Skeletal muscle satellite cell (primary cell): ENCODE data around the gene HNRNPLL.

ENCODE experiments used
- H3K27me3 ChIP-seq: 2 replicates; pipeline ENCODE4 v1.7.0; 2013; ENCODE audit warnings: low read length; ENCODE audit not compliant: control insufficient read depth, insufficient read depth
- H3K36me3 ChIP-seq: 2 replicates; pipeline ENCODE4 v1.7.0; 2013; ENCODE audit warnings: mild to moderate bottlenecking, control low read depth, low read length; ENCODE audit not compliant: insufficient read depth
- H3K4me1 ChIP-seq: 2 replicates; pipeline ENCODE4 v1.7.0; 2013; ENCODE audit warnings: low read length; ENCODE audit not compliant: control insufficient read depth, insufficient read depth
- H3K4me2 ChIP-seq: 2 replicates; pipeline ENCODE4 v1.7.0; 2013; ENCODE audit warnings: mild to moderate bottlenecking, low read length
- H3K4me3 ChIP-seq: 2 replicates; pipeline ENCODE4 v1.7.0; 2013; ENCODE audit warnings: low read length
- H3K9ac ChIP-seq: 2 replicates; pipeline ENCODE4 v1.7.0; 2013; ENCODE audit warnings: mild to moderate bottlenecking, low read depth, low read length, moderate library complexity
- H3K9me3 ChIP-seq: replicated peaks from 2 replicates; pipeline ENCODE4 v1.7.0; 2013; ENCODE audit warnings: mild to moderate bottlenecking, control low read depth, low read length

The HNRNPLL gene

GRCh38 chr2:38586931-38587330 is 15.8 kb downstream of the HNRNPLL start:
- H3K36me3 ChIP-seq: peaks cover 14% of the 10 kb centered on the region

GRCh38 chr2:38584881-38585280 is 17.8 kb downstream of the HNRNPLL start:
- no peaks in the 10 kb centered on the region for H3K9me3 ChIP-seq
- peaks cover 19% of the 10 kb centered on the region for H3K36me3 ChIP-seq
- H3K4me1 ChIP-seq: no peaks in the 10 kb centered on the region
- no peaks in the 10 kb centered on the region for H3K27me3 ChIP-seq
- H3K9ac ChIP-seq: no peak overlapping the region
- H3K4me2 ChIP-seq: no peak overlapping the region
- no peak overlapping the region for H3K4me3 ChIP-seq

More at GRCh38 chr2:38586931-38587330, 15.8 kb downstream of the HNRNPLL start:
- Histone ChIP-seq H3K4me2 (no peak overlapping the region), H3K9ac (no peak overlapping the region), H3K4me1 (peaks cover 6% of the 10 kb centered on the region), H3K9me3 (no peaks in the 10 kb centered on the region), H3K4me3 (no peak overlapping the region), H3K27me3 (no peaks in the 10 kb centered on the region)

GRCh38 chr2:38583994-38584393 is 18.7 kb downstream of the HNRNPLL start:
- H3K4me3 ChIP-seq: no peak overlapping the region
- no peak overlapping the region for H3K4me2 ChIP-seq
- no peaks in the 10 kb centered on the region for H3K9me3 ChIP-seq
- peaks cover 19% of the 10 kb centered on the region for H3K36me3 ChIP-seq
- no peaks in the 10 kb centered on the region for H3K4me1 ChIP-seq
- no peaks in the 10 kb centered on the region for H3K27me3 ChIP-seq
- no peak overlapping the region for H3K9ac ChIP-seq

GRCh38 chr2:38583524-38583923 is 19.2 kb downstream of the HNRNPLL start:
- H3K9ac ChIP-seq: no peak overlapping the region
- no peak overlapping the region for H3K4me3 ChIP-seq
- no peak overlapping the region for H3K4me2 ChIP-seq
- H3K36me3 ChIP-seq: peaks cover 19% of the 10 kb centered on the region
- no peaks in the 10 kb centered on the region for H3K27me3 ChIP-seq
- H3K4me1 ChIP-seq: no peaks in the 10 kb centered on the region
- no peaks in the 10 kb centered on the region for H3K9me3 ChIP-seq

- Histone ChIP-seq H3K4me1 (no peaks in the 10 kb centered on the region), H3K27me3 (no peaks in the 10 kb centered on the region), H3K9ac (no peak overlapping the region), H3K4me3 (no peak overlapping the region), H3K9me3 (no peaks in the 10 kb centered on the region), H3K36me3 (peaks cover 29% of the 10 kb centered on the region), H3K4me2 (no peak overlapping the region)
Observed at GRCh38 chr2:38581193-38582147, 21.3 kb downstream of the HNRNPLL start.

- no peaks in the 10 kb centered on the region for H3K4me1 ChIP-seq
- H3K9me3 ChIP-seq: no peaks in the 10 kb centered on the region
- H3K9ac ChIP-seq: no peak overlapping the region
- H3K4me3 ChIP-seq: no peak overlapping the region
- peaks cover 24% of the 10 kb centered on the region for H3K36me3 ChIP-seq
- no peak overlapping the region for H3K4me2 ChIP-seq
- H3K27me3 ChIP-seq: no peaks in the 10 kb centered on the region
Observed at GRCh38 chr2:38580115-38580636, 22.6 kb downstream of the HNRNPLL start.

GRCh38 chr2:38578832-38579231 is 23.9 kb downstream of the HNRNPLL start:
- H3K4me1 ChIP-seq: no peaks in the 10 kb centered on the region

GRCh38 chr2:38574278-38574677 is 28.4 kb downstream of the HNRNPLL start:
- no peaks in the 10 kb centered on the region for H3K27me3 ChIP-seq
- no peak overlapping the region for H3K9ac ChIP-seq
- H3K4me1 ChIP-seq: peaks cover 14% of the 10 kb centered on the region
- no peaks in the 10 kb centered on the region for H3K9me3 ChIP-seq
- H3K4me2 ChIP-seq: no peak overlapping the region
- peaks cover 31% of the 10 kb centered on the region for H3K36me3 ChIP-seq
- H3K4me3 ChIP-seq: no peak overlapping the region

More at GRCh38 chr2:38578832-38579231, 23.9 kb downstream of the HNRNPLL start:
- peaks cover 20% of the 10 kb centered on the region for H3K36me3 ChIP-seq
- H3K9ac ChIP-seq: no peak overlapping the region
- no peak overlapping the region for H3K4me2 ChIP-seq
- H3K9me3 ChIP-seq: no peaks in the 10 kb centered on the region
- no peaks in the 10 kb centered on the region for H3K27me3 ChIP-seq
- no peak overlapping the region for H3K4me3 ChIP-seq

GRCh38 chr2:38572167-38572566 is 30.6 kb downstream of the HNRNPLL start:
- H3K9ac ChIP-seq: no peak overlapping the region
- H3K27me3 ChIP-seq: no peaks in the 10 kb centered on the region
- H3K36me3 ChIP-seq: peaks cover 41% of the 10 kb centered on the region
- no peak overlapping the region for H3K4me3 ChIP-seq
- H3K9me3 ChIP-seq: no peaks in the 10 kb centered on the region
- H3K4me2 ChIP-seq: peak overlapping the region; percentile 43
- H3K4me1 ChIP-seq: peaks cover 14% of the 10 kb centered on the region

- peaks cover 39% of the 10 kb centered on the region for H3K36me3 ChIP-seq
- peaks cover 14% of the 10 kb centered on the region for H3K4me1 ChIP-seq
- H3K9me3 ChIP-seq: no peaks in the 10 kb centered on the region
- H3K4me3 ChIP-seq: no peak overlapping the region
- H3K4me2 ChIP-seq: no peak overlapping the region
- H3K27me3 ChIP-seq: no peaks in the 10 kb centered on the region
- H3K9ac ChIP-seq: no peak overlapping the region
Observed at GRCh38 chr2:38571193-38571592, 31.5 kb downstream of the HNRNPLL start.

- Histone ChIP-seq H3K4me1 (peaks cover 14% of the 10 kb centered on the region), H3K36me3 (peaks cover 51% of the 10 kb centered on the region), H3K27me3 (no peaks in the 10 kb centered on the region), H3K9me3 (no peaks in the 10 kb centered on the region), H3K9ac (no peak overlapping the region), H3K4me3 (no peak overlapping the region), H3K4me2 (no peak overlapping the region)
Observed at GRCh38 chr2:38568724-38569436, 33.8 kb downstream of the HNRNPLL start.
